Neural cell (in vitro differentiated cells): ENCODE measurements around the gene KIF16B. TPM values are rescaled to one million over a fixed set of nuclear protein-coding genes. Genes with fewer than 3 reads are reported as not detected.

Experiments
- H2AFZ ChIP-seq: fragments of 200-600, 300-800 bp; sonication (generic), shearing (Covaris generic); 2 replicates; pipeline ENCODE4 v1.6.0; 2014; ENCODE audit warnings: low read depth, mild to moderate bottlenecking, antibody characterized with exemption, low read length, moderate library complexity
- H3F3A ChIP-seq: fragments of 200-600 bp; shearing (Covaris generic); 2 replicates; pipeline ENCODE4 v1.6.1; 2016; ENCODE audit warnings: mild to moderate bottlenecking, moderate library complexity, mixed read lengths, antibody characterized with exemption, low read length; ENCODE audit not compliant: insufficient read depth, poor library complexity, severe bottlenecking
- H3K27ac ChIP-seq: fragments of 200-600, 300-800 bp; sonication (generic), shearing (Covaris generic); 2 replicates; pipeline ENCODE4 v1.5.1; 2014; ENCODE audit warnings: mild to moderate bottlenecking, low read length, moderate library complexity
- H3K27me3 ChIP-seq: fragments of 300-800, 200-600 bp; sonication (generic), shearing (Covaris generic); 2 replicates; pipeline ENCODE4 v1.6.0; 2014; ENCODE audit warnings: mild to moderate bottlenecking, low read depth, low read length, moderate library complexity; ENCODE audit not compliant: insufficient read depth
- H3K36me3 ChIP-seq: fragments of 300-800, 200-600 bp; sonication (generic), shearing (Covaris generic); 2 replicates; pipeline ENCODE4 v1.5.1; 2014; ENCODE audit warnings: mild to moderate bottlenecking, antibody characterized with exemption, low read length, moderate library complexity; ENCODE audit not compliant: insufficient read depth
- H3K4me2 ChIP-seq: fragments of 300-800, 200-600 bp; sonication (generic), shearing (Covaris generic); 2 replicates; pipeline ENCODE4 v1.6.0; 2014; ENCODE audit warnings: mild to moderate bottlenecking, low read length
- H3K4me3 ChIP-seq: fragments of 300-800, 200-600 bp; sonication (generic), shearing (Covaris generic); 2 replicates; pipeline ENCODE4 v1.5.1; 2014; ENCODE audit warnings: mild to moderate bottlenecking, low read length, moderate library complexity
- H3K79me2 ChIP-seq: fragments of 200-600 bp; shearing (Covaris generic); replicated peaks from 2 replicates; pipeline ENCODE4 v1.6.0; 2014; ENCODE audit warnings: mild to moderate bottlenecking, low read length, moderate library complexity; ENCODE audit not compliant: insufficient read depth
- H3K9ac ChIP-seq: fragments of 300-800, 200-600 bp; sonication (generic), shearing (Covaris generic); 2 replicates; pipeline ENCODE4 v1.6.1; 2016; ENCODE audit warnings: mild to moderate bottlenecking, low read length, mixed read lengths
- H3K9me2 ChIP-seq: fragments of 200-600 bp; shearing (Covaris generic); 2 replicates; pipeline ENCODE4 v1.6.1; 2016; ENCODE audit warnings: mild to moderate bottlenecking, low read length, mixed read lengths; ENCODE audit not compliant: insufficient read depth
- H3K9me3 ChIP-seq: fragments of 200-600, 300-800 bp; sonication (generic), shearing (Covaris generic); 2 replicates; pipeline ENCODE4 v1.6.1; 2016; ENCODE audit warnings: mild to moderate bottlenecking, mixed run types, low read length, moderate library complexity, mixed read lengths
- H4K20me1 ChIP-seq: fragments of 200-600 bp; shearing (Covaris generic); 2 replicates; pipeline ENCODE4 v1.6.1; 2016; ENCODE audit warnings: mild to moderate bottlenecking, mixed run types; ENCODE audit not compliant: insufficient read depth
- CTCF ChIP-seq: fragments of 450-650 bp; IDR thresholded peaks from 2 replicates; pipeline ENCODE4 v1.5.1; 2014; ENCODE audit warnings: antibody characterized with exemption, mild to moderate bottlenecking, moderate library complexity; ENCODE audit not compliant: poor library complexity, severe bottlenecking
- EP300 ChIP-seq: fragments of 450-650 bp; conservative IDR thresholded peaks from 2 replicates; pipeline ENCODE4 v1.6.1; 2014; ENCODE audit warnings: antibody characterized with exemption, mild to moderate bottlenecking, moderate library complexity; ENCODE audit not compliant: poor library complexity, severe bottlenecking
- EZH2 ChIP-seq: fragments of 200-600, 300-800 bp; shearing (Covaris generic), sonication (generic); IDR thresholded peaks from 2 replicates; pipeline ENCODE4 v1.6.1; 2014; ENCODE audit warnings: antibody characterized with exemption, low read length, borderline replicate concordance, mild to moderate bottlenecking; ENCODE audit not compliant: insufficient read depth, poor library complexity, severe bottlenecking
- MXI1 ChIP-seq: fragments of 450-650 bp; conservative IDR thresholded peaks from 2 replicates; pipeline ENCODE4 v1.6.1; 2014; ENCODE audit warnings: antibody characterized with exemption, mild to moderate bottlenecking; ENCODE audit not compliant: poor library complexity, severe bottlenecking
- POLR2AphosphoS5 ChIP-seq: IDR thresholded peaks from 2 replicates; pipeline ENCODE4 v1.6.1; 2012
- RAD21 ChIP-seq: fragments of 450-650 bp; conservative IDR thresholded peaks from 2 replicates; pipeline ENCODE4 v1.6.1; 2014; ENCODE audit warnings: antibody characterized with exemption, mild to moderate bottlenecking, moderate library complexity
- REST ChIP-seq: IDR thresholded peaks from 2 replicates; pipeline ENCODE4 v1.6.1; 2012; ENCODE audit warnings: borderline replicate concordance
- SMC3 ChIP-seq: fragments of 450-650 bp; conservative IDR thresholded peaks from 2 replicates; pipeline ENCODE4 v1.6.1; 2014; ENCODE audit warnings: antibody characterized with exemption, mild to moderate bottlenecking, moderate library complexity; ENCODE audit not compliant: poor library complexity
- TAF1 ChIP-seq: IDR thresholded peaks from 2 replicates; pipeline ENCODE4 v1.6.1; 2012; ENCODE audit warnings: low read depth
- polyA plus RNA-seq: library from polyadenylated mRNA; depleted of rRNA; stranded (reverse); fragments of >200 nt; gene quantifications from 2 replicates; pipeline ENCODE4 v1.2.3, GENCODE V29; 2014

The KIF16B gene
- polyA plus RNA-seq, 1 donor from 2014 or later, result 3.8 TPM

GRCh38 chr20:16222859-16223411 lies 350.3 kb downstream of the KIF16B start:
- Histone ChIP-seq H3K79me2 (no peaks in the 10 kb centered on the region), H3K36me3 (no peaks in the 10 kb centered on the region), H4K20me1 (no peaks in the 10 kb centered on the region), H3K9me2 (no peaks in the 10 kb centered on the region), H3K9me3 (no peaks in the 10 kb centered on the region), H3K4me3 (no peak overlapping the region), H2AFZ (no peak overlapping the region), H3K4me2 (no peak overlapping the region), H3K27ac (no peak overlapping the region), H3K9ac (no peak overlapping the region), H3F3A (no peaks in the 10 kb centered on the region), H3K27me3 (no peaks in the 10 kb centered on the region)
- TF ChIP-seq MXI1 (no peak), POLR2AphosphoS5 (no peak), RAD21 (no peak), EP300 (no peak), SMC3 (no peak), CTCF (no peak), REST (no peak), EZH2 (no peak), TAF1 (no peak)

Other genes with a start within 250 kb of the KIF16B start
- gene SNRPB2, start 156.6 kb upstream of the KIF16B start, polyA plus RNA-seq, result 260 and 302 TPM in 2 replicates
- not detected in 2 replicates for gene OTOR, start 174.9 kb upstream of the KIF16B start, polyA plus RNA-seq